ENCODE data around the gene UPK1B. TPM values are rescaled to one million over a fixed set of nuclear protein-coding genes. Genes with fewer than 3 reads are reported as not detected.

UPK1B gene
- total RNA-seq, 2 experiments from 2014 or later, result not detected

DNA sequence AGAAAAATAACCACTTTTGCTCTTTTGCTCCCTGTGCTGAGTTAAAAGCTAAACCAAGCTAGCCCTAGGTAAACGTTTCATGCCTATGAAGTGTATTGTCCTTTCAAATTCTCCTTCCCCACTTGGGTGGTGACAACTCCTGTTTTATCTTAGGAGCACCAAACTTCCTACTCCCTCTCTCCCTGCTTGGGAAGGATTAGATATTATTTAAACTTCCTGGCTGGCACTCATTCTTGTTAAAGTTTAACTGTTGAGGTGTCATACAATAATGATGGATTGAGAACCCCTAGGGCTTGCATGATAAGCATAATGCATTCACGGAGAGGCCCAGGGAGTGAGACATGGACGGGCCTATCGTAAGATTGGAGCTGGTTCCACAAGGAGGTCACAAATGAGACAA, 37.8 kb downstream of the UPK1B start:
- Mint-ChIP-seq H3K27me3 (ENCODE audit: low read depth) (no peaks in the 10 kb centered on the region), H3K36me3 (ENCODE audit: low read depth) (peaks cover 57% of the 10 kb centered on the region)

GRCh38 chr3:119211803-119212202, 38.4 kb downstream of the UPK1B start:
- CTCF ChIA-PET, result no interaction called here
- Mint-ChIP-seq H3K4me3 (no peak overlapping the region), H3K4me1 (ENCODE audit: low read depth) (peaks cover 9% of the 10 kb centered on the region), H3K27me3 (ENCODE audit: low read depth) (no peaks in the 10 kb centered on the region), H3K27ac (no peak overlapping the region), H3K36me3 (ENCODE audit: low read depth) (peaks cover 60% of the 10 kb centered on the region), H3K9me3 (ENCODE audit: insufficient read depth) (no peaks in the 10 kb centered on the region)
- DNase-seq (no peak), ATAC-seq (no peak)
- POLR2A ChIA-PET, result interaction anchor here (1.2 kb wide), 1 partner anchor 29 kb away, joined by 4 read pairs; the partner anchor contains the start of gene B4GALT4

More for the DNA sequence above, 37.8 kb downstream of the UPK1B start:
- Mint-ChIP-seq H3K9me3 (ENCODE audit: insufficient read depth) (no peaks in the 10 kb centered on the region), H3K4me3 (no peak overlapping the region), H3K27ac (no peak overlapping the region), H3K4me1 (ENCODE audit: low read depth) (peaks cover 15% of the 10 kb centered on the region)
- ChIA-PET CTCF (interaction anchor here (0.5 kb wide), 1 partner anchor 470 kb away, joined by 3 read pairs; no protein-coding TSS in a partner anchor), POLR2A (interaction anchor here (1.2 kb wide), 1 partner anchor 30 kb away, joined by 4 read pairs; the partner anchor contains the start of gene B4GALT4)
- no peak for DNase-seq
- no peak for ATAC-seq

GRCh38 chr3:119219069-119219468, 45.7 kb downstream of the UPK1B start:
- ATAC-seq (peak; percentile 85), DNase-seq (peak; percentile 40)
- H3K4me3 Mint-ChIP-seq, result peak overlapping the region; percentile 3
- H3K36me3 Mint-ChIP-seq (ENCODE audit: low read depth), result peaks cover 71% of the 10 kb centered on the region
- H3K27me3 Mint-ChIP-seq (ENCODE audit: low read depth), result no peaks in the 10 kb centered on the region
- peak overlapping the region; percentile 54 for H3K27ac Mint-ChIP-seq
- POLR2A ChIA-PET, result interaction anchor here (0.6 to 2.3 kb wide), 3 partner anchors 12 to 322 kb away, joined by 3 to 15 read pairs (median 3); partner anchors contain the start of gene B4GALT4
- H3K9me3 Mint-ChIP-seq (ENCODE audit: insufficient read depth), result no peaks in the 10 kb centered on the region
- CTCF ChIA-PET, result interaction anchor here (0.8 to 1.7 kb wide), 5 partner anchors 12 to 185 kb away, joined by 3 to 17 read pairs (median 4); partner anchors contain the start of genes B4GALT4 and IGSF11
- peaks cover 12% of the 10 kb centered on the region for H3K4me1 Mint-ChIP-seq (ENCODE audit: low read depth)

DNA sequence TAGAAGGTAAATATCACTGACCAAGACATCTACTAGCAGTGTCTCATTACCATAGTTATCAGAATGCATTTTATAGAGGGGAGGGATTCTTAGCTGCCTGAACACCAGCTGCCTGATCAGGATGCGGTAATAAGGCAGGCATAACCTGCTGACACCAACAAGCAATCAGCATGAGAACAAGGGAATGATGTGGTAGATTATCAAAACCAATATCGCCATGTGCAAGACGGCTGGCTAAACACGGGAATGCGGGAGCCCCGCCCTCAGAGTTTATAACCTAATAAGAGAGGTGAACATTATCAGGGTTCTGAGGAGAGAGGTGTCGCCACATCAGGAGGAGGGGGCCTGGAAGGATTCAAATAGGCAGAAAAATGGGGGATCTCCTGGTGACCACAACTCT, 46.8 kb downstream of the UPK1B start:
- H3K27me3 Mint-ChIP-seq (ENCODE audit: low read depth), result no peaks in the 10 kb centered on the region
- ChIA-PET CTCF (interaction anchor here (1.6 to 1.7 kb wide), 3 partner anchors 17 to 21 kb away, joined by 4 to 17 read pairs (median 4); partner anchors contain the start of gene B4GALT4), POLR2A (interaction anchor here (2.3 kb wide), 1 partner anchor 21 kb away, joined by 15 read pairs; the partner anchor contains the start of gene B4GALT4)
- no peak overlapping the region for H3K4me3 Mint-ChIP-seq
- H3K36me3 Mint-ChIP-seq (ENCODE audit: low read depth), result peaks cover 63% of the 10 kb centered on the region
- peaks cover 16% of the 10 kb centered on the region for H3K4me1 Mint-ChIP-seq (ENCODE audit: low read depth)
- H3K9me3 Mint-ChIP-seq (ENCODE audit: insufficient read depth), result no peaks in the 10 kb centered on the region
- DNase-seq (no peak), ATAC-seq (no peak)
- peak overlapping the region; percentile 26 for H3K27ac Mint-ChIP-seq

DNA sequence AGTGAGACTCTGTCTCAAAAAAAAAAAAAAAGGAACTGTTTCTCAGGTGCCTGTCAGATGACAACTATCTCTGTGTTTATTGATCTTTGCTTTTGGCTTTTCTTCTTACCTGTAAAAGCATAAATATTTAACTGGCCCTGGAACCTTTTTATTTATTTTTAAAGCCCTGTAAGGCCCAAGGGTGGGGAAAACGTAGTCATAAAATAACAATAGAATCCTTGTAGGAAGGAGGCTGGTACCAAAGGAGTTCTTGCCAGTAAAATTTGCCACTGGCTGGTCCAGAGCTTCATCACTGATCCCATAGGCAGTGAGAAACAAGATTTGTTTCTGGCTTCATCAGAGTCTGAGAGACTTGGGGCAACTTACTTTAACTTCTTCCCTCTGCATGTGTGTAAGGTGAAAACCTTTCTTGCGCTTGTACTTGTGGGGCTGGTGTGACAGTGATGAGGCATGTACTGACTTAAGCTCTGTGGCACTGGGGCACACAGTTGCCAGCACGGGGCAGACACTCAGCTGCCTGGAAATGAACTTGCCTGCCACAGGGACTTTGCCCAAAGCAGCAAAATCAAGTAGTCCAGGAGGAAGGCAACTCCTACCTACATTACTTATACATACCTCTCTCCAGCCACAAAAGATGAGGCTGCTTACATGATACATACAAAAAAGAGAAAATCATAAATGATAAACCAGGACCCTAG, 47.7 kb downstream of the UPK1B start:
- no peak for ATAC-seq
- H3K27me3 Mint-ChIP-seq (ENCODE audit: low read depth), result no peaks in the 10 kb centered on the region
- peak overlapping the region; percentile 6 for H3K27ac Mint-ChIP-seq
- no peak for DNase-seq
- no peaks in the 10 kb centered on the region for H3K9me3 Mint-ChIP-seq (ENCODE audit: insufficient read depth)
- CTCF ChIA-PET, result no interaction called here
- POLR2A ChIA-PET, result no interaction called here
- H3K4me3 Mint-ChIP-seq, result no peak overlapping the region
- peaks cover 56% of the 10 kb centered on the region for H3K36me3 Mint-ChIP-seq (ENCODE audit: low read depth)
- peaks cover 19% of the 10 kb centered on the region for H3K4me1 Mint-ChIP-seq (ENCODE audit: low read depth)

GRCh38 chr3:119221779-119222320, 48.5 kb downstream of the UPK1B start:
- ATAC-seq (no peak), DNase-seq (no peak)
- Mint-ChIP-seq H3K9me3 (ENCODE audit: insufficient read depth) (no peaks in the 10 kb centered on the region), H3K4me1 (ENCODE audit: low read depth) (peaks cover 21% of the 10 kb centered on the region), H3K4me3 (no peak overlapping the region), H3K27me3 (ENCODE audit: low read depth) (no peaks in the 10 kb centered on the region), H3K27ac (no peak overlapping the region), H3K36me3 (ENCODE audit: low read depth) (peaks cover 55% of the 10 kb centered on the region)
- POLR2A ChIA-PET, result interaction anchor here (1.8 kb wide), 1 partner anchor 19 kb away, joined by 5 read pairs; the partner anchor contains the start of gene B4GALT4
- CTCF ChIA-PET, result interaction anchor here (0.7 kb wide), 1 partner anchor 19 kb away, joined by 3 read pairs; the partner anchor contains the start of gene B4GALT4

DNA sequence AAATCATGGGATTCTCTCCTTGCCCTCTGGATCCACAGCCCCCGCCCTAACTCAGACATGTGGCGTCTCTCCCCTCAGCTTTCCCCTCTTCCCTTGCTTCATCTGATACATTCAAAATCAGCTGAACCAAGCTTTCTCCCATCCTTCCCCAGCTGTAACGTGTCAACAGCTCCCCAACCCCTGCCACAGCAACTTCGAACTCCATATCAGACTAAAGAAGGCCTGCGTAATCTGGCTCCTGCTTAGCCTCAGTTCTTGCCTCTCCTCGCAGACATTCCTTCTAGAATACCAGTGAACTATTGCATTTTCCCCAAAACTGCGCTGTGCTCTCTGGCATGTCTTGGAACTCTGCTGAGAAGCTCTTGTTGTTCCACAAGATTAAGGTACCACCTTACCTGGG, 49.0 kb downstream of the UPK1B start:
- ATAC-seq (no peak), DNase-seq (no peak)
- CTCF ChIA-PET, result interaction anchor here (0.7 kb wide), 1 partner anchor 19 kb away, joined by 3 read pairs; the partner anchor contains the start of gene B4GALT4
- Mint-ChIP-seq H3K4me3 (no peak overlapping the region), H3K36me3 (ENCODE audit: low read depth) (peaks cover 55% of the 10 kb centered on the region), H3K27me3 (ENCODE audit: low read depth) (no peaks in the 10 kb centered on the region), H3K27ac (peak overlapping the region; percentile 36), H3K9me3 (ENCODE audit: insufficient read depth) (no peaks in the 10 kb centered on the region), H3K4me1 (ENCODE audit: low read depth) (peaks cover 21% of the 10 kb centered on the region)
- POLR2A ChIA-PET, result interaction anchor here (1.8 kb wide), 1 partner anchor 18 kb away, joined by 5 read pairs; the partner anchor contains the start of gene B4GALT4

GRCh38 chr3:119223511-119223910, 50.1 kb downstream of the UPK1B start:
- Mint-ChIP-seq H3K27me3 (ENCODE audit: low read depth) (no peaks in the 10 kb centered on the region), H3K4me3 (no peak overlapping the region), H3K9me3 (ENCODE audit: insufficient read depth) (no peaks in the 10 kb centered on the region), H3K36me3 (ENCODE audit: low read depth) (peaks cover 59% of the 10 kb centered on the region), H3K4me1 (ENCODE audit: low read depth) (peaks cover 20% of the 10 kb centered on the region), H3K27ac (no peak overlapping the region)
- POLR2A ChIA-PET, result interaction anchor here (1.8 kb wide), 1 partner anchor 17 kb away, joined by 5 read pairs; the partner anchor contains the start of gene B4GALT4
- DNase-seq (no peak), ATAC-seq (no peak)
- CTCF ChIA-PET, result interaction anchor here (1.0 to 2.3 kb wide), 2 partner anchors 18 to 339 kb away, joined by 3 to 7 read pairs; no protein-coding TSS in a partner anchor

DNA sequence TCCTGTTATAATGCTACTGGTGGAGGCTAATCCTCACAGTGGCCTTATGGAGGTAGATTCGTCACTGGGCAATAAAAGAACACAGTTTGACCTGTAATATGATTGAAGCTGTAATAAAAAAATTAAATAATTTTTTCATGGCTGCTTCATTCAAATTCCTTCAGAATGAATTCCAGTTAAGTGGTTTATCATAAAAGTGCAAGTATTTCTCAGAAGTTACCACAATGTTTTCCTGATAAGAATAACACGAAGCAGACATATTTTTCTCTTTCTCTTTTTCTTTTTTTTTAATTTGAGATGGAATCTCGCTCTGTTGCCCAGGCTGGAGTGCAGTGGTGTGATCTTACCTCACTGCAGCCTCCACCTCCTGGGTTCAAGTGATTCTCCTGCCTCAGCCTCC, 51.7 kb downstream of the UPK1B start:
- H3K4me3 Mint-ChIP-seq, result no peak overlapping the region
- ATAC-seq (no peak), DNase-seq (no peak)
- CTCF ChIA-PET, result interaction anchor here (2.3 kb wide), 1 partner anchor 16 kb away, joined by 7 read pairs; no protein-coding TSS in a partner anchor
- POLR2A ChIA-PET, result no interaction called here
- no peaks in the 10 kb centered on the region for H3K9me3 Mint-ChIP-seq (ENCODE audit: insufficient read depth)
- H3K4me1 Mint-ChIP-seq (ENCODE audit: low read depth), result peaks cover 9% of the 10 kb centered on the region
- no peaks in the 10 kb centered on the region for H3K27me3 Mint-ChIP-seq (ENCODE audit: low read depth)
- H3K36me3 Mint-ChIP-seq (ENCODE audit: low read depth), result peaks cover 63% of the 10 kb centered on the region
- no peak overlapping the region for H3K27ac Mint-ChIP-seq

DNA sequence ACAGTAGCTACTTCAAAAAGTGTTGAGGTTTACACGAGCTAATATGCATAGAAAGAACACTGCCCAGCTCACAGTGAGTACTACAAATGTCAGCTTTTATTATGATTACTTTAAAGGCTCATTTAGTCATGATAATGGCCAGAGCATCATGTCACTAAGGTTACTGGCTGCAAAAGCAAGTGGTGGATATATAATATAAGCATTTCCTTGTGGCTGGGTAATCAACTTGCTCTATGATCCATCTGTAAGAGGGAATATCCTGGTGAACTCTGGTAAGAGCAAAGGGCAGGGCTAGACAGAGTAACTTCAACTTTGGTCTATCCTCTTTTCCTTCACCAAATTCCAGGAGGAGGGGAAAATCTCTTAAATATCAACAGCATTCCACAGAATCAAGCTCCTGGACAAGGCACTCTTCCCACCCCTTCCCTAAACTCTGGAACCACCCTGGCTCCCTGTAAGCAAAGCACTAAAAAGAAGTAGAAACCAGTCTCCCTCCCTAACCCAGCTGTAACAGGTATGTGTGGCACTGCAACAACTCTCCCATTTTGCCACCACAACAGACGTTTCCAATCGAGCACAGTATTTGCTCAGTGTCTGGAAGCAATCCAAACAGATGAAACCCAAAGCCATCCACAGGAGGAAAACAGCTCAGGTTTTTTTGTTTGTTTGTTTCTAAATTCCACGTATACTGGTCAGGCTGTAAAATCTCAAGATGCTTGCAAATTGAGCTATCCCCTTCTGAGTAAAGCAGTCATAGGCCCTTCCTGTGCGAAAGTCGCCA, 53.9 kb downstream of the UPK1B start:
- ATAC-seq, result no peak
- Mint-ChIP-seq H3K9me3 (ENCODE audit: insufficient read depth) (no peaks in the 10 kb centered on the region), H3K36me3 (ENCODE audit: low read depth) (peaks cover 64% of the 10 kb centered on the region), H3K27me3 (ENCODE audit: low read depth) (no peaks in the 10 kb centered on the region), H3K27ac (peak overlapping the region; percentile 23), H3K4me1 (ENCODE audit: low read depth) (peaks cover 17% of the 10 kb centered on the region), H3K4me3 (no peak overlapping the region)
- ChIA-PET POLR2A (no interaction called here), CTCF (interaction anchor here (1.0 to 2.2 kb wide), 2 partner anchors 8 to 14 kb away, joined by 3 to 12 read pairs; partner anchors contain the start of gene B4GALT4)
- no peak for DNase-seq

DNA sequence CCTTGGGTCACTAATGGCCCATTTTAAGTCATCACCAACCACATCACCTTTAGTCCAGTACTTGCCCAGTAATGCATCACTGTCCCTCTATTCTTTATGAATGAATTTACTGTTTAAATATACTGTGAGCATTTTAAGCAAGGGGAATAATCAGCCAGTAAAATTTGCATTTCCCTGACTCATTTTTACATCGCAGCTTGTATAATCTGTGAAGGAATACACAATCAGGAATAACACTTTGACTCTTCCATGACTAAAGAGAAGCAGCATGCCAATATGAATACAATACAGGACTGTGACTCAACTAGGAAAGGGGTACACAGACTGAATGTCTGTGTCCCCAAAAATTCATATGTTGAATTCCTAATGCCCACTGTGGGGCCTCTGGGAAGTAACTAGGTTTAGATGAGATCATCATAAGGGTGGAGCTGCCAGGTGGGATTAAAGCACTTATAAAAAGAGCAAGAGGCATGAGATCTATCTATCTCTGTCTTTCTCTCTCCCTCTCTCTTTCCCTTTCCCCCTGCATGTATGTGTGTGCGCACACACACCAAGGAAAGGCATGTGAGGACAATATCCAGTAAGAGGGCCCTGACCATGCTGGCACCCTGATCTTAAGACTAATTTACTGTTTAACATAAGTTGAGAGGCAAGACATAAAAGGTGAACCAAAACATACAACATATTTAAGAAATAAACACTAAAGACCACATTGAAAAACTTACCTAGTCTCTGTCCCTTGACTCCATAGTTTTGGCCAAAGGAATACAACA, 55.2 kb downstream of the UPK1B start:
- no peaks in the 10 kb centered on the region for H3K9me3 Mint-ChIP-seq (ENCODE audit: insufficient read depth)
- peaks cover 19% of the 10 kb centered on the region for H3K4me1 Mint-ChIP-seq (ENCODE audit: low read depth)
- no peak for ATAC-seq
- CTCF ChIA-PET, result no interaction called here
- peaks cover 67% of the 10 kb centered on the region for H3K36me3 Mint-ChIP-seq (ENCODE audit: low read depth)
- H3K27me3 Mint-ChIP-seq (ENCODE audit: low read depth), result no peaks in the 10 kb centered on the region
- POLR2A ChIA-PET, result no interaction called here
- H3K27ac Mint-ChIP-seq, result no peak overlapping the region
- no peak for DNase-seq
- H3K4me3 Mint-ChIP-seq, result no peak overlapping the region

Data from activated CD8-positive, alpha-beta T cell treated with anti-CD3 and anti-CD28 coated beads, Interleukin-2, amount 10 ng/mL, durations not matched to agents 7 days and 5 days (primary cell).